Measurements from ENCODE around the gene EPHB3.

EPHB3 gene

GRCh38 chr3:184626923-184627322 is 65.3 kb downstream of the EPHB3 start:
- DNase-seq (ENCODE audit: low spot score): no peak

- DNase-seq (ENCODE audit: low spot score): no peak
These were observed 68.1 kb downstream of the EPHB3 start for GRCh38 chr3:184629555-184630160.

GRCh38 chr3:184630861-184631471 is 69.4 kb downstream of the EPHB3 start:
- no peak for DNase-seq (ENCODE audit: low spot score)

GRCh38 chr3:184631472-184631861 is 69.9 kb downstream of the EPHB3 start:
- DNase-seq (ENCODE audit: low spot score): no peak
